HepG2 (cell line): Measurements from ENCODE around the gene APOL2. TPM values are rescaled to one million over a fixed set of nuclear protein-coding genes. Genes with fewer than 3 reads are reported as not detected.

Experiments used
- ATAC-seq: fragments of 200-7000 bp; cut with Tn5 transposase; 3 replicates; pipeline ENCODE4 v1.9.1; 2020; ENCODE audit warnings: mild to moderate bottlenecking, moderate library complexity
- BruUV-seq: library from RNA; stranded (reverse); fragments of 400-500 nt; replicated peaks from 2 replicates; lab custom pipeline; 2021; lab: Mats Ljungman, UMichigan
- CTCF ChIA-PET: fragments of 300-600 bp; formaldehyde crosslinking; extraction: SDS; loops from one replicate; lab custom pipeline; 2021; ENCODE audit warnings: low total read pairs, inconsistent platforms, low intra/inter-chr PET ratio; lab: Yijun Ruan, JAX
- POLR2A ChIA-PET: fragments of 350-600 bp; sonication (Branson Sonifier 250); formaldehyde crosslinking; loops from one replicate; lab custom pipeline; 2020; ENCODE audit warnings: antibody characterized with exemption, inconsistent platforms; lab: Yijun Ruan, JAX
- DNase-seq: peaks from one replicate; pipeline ENCODE4 v3.0.0-alpha.2; 2015; ENCODE audit warnings: low spot score
- FAIRE-seq: peaks from 3 replicates; lab custom pipeline; 2011; peaks lifted over from hg19 to GRCh38; lab: Jason Lieb, UNC
- H2AFZ ChIP-seq: one replicate; pipeline ENCODE4 v1.6.1; 2011; ENCODE audit warnings: low read length, inconsistent platforms
- H3K27ac ChIP-seq: fragments of 300-600 bp; 3 replicates; pipeline ENCODE4 v1.8.0; 2011; ENCODE audit warnings: mixed run types, mild to moderate bottlenecking, mixed read lengths, low read length, inconsistent platforms; ENCODE audit not compliant: insufficient read depth; ENCODE audit errors: extremely low read length
- H3K27me3 ChIP-seq, 2 experiments: fragments of 200-600 bp in 1 of 2; 2 replicates in 1 of 2; 3 replicates in 1 of 2; pipeline versions ENCODE4 v1.6.0 to v1.8.0; 2011; ENCODE audit warnings: low read length in 2 of 2, mild to moderate bottlenecking in 2 of 2, moderate library complexity in 2 of 2, inconsistent platforms in 1 of 2; ENCODE audit not compliant: insufficient read depth in 2 of 2, control insufficient read depth in 1 of 2
- H3K36me3 ChIP-seq, 2 experiments: fragments of 200-600 bp in 1 of 2; replicated peaks in 1 of 2; 2 replicates in 1 of 2; 3 replicates in 1 of 2; pipeline versions ENCODE4 v1.5.1 to v1.8.0; 2011; ENCODE audit warnings: low read length in 2 of 2, inconsistent platforms in 1 of 2; ENCODE audit not compliant: insufficient read depth in 2 of 2, control insufficient read depth in 1 of 2
- H3K4me1 ChIP-seq: 2 replicates; pipeline ENCODE4 v1.5.1; 2012; ENCODE audit warnings: low read length, inconsistent platforms; ENCODE audit not compliant: insufficient read depth
- H3K4me2 ChIP-seq: 2 replicates; pipeline ENCODE4 v1.6.0; 2011; ENCODE audit warnings: low read depth, low read length, inconsistent platforms
- H3K4me3 ChIP-seq, 3 experiments: fragments of 200-600 bp in 1 of 3; sonication (generic), shearing (Covaris generic) in 1 of 3; replicated peaks in 1 of 3; 2 replicates each; pipeline ENCODE4 v1.5.1; 2011 to 2016; ENCODE audit warnings: low read length in 3 of 3, inconsistent platforms in 2 of 3, low read depth in 2 of 3, mild to moderate bottlenecking in 2 of 3, control low read depth in 1 of 3, mixed read lengths in 1 of 3; ENCODE audit not compliant: insufficient read depth in 1 of 3
- H3K79me2 ChIP-seq: one replicate; pipeline ENCODE4 v1.6.1; 2011; ENCODE audit warnings: low read length, inconsistent platforms; ENCODE audit not compliant: insufficient read depth
- H3K9ac ChIP-seq: 2 replicates; pipeline ENCODE4 v1.6.0; 2011; ENCODE audit warnings: mild to moderate bottlenecking, low read depth, low read length, inconsistent platforms; ENCODE audit not compliant: insufficient read depth
- H3K9me3 ChIP-seq: 2 replicates; pipeline ENCODE4 v1.5.1; 2012; ENCODE audit warnings: mild to moderate bottlenecking, low read length
- H4K20me1 ChIP-seq: 2 replicates; pipeline ENCODE4 v1.6.0; 2011; ENCODE audit warnings: inconsistent platforms, mild to moderate bottlenecking, low read length, moderate library complexity; ENCODE audit not compliant: insufficient read depth
- DPF2 ChIP-seq: sonication (generic); formaldehyde crosslinking; IDR thresholded peaks from 2 replicates; pipeline ENCODE4 v1.4.0; 2020; ENCODE audit warnings: mild to moderate bottlenecking, low read depth, missing genetic modification reagents, borderline replicate concordance
- GATAD1 ChIP-seq: IDR thresholded peaks from 2 replicates; pipeline ENCODE4 v1.6.1; 2016; ENCODE audit warnings: missing genetic modification reagents, missing compliant biosample characterization
- HNRNPL ChIP-seq: fragments of 200-400 bp; formaldehyde crosslinking; IDR thresholded peaks from 2 replicates; pipeline ENCODE4 v1.6.1; 2017; ENCODE audit warnings: mild to moderate bottlenecking, low read depth, low read length
- KDM3A ChIP-seq: IDR thresholded peaks from 2 replicates; pipeline ENCODE4 v1.6.1; 2018; ENCODE audit warnings: low read depth, missing compliant biosample characterization
- NFKB2 ChIP-seq: sonication (generic); formaldehyde crosslinking; IDR thresholded peaks from 2 replicates; pipeline ENCODE4 v1.4.0; 2020; ENCODE audit warnings: missing genetic modification reagents, borderline replicate concordance
- NRL ChIP-seq: sonication (generic); formaldehyde crosslinking; IDR thresholded peaks from 2 replicates; pipeline ENCODE4 v1.5.0; 2020; ENCODE audit warnings: missing genetic modification reagents, mild to moderate bottlenecking, moderate library complexity, borderline replicate concordance
- RXRB ChIP-seq: IDR thresholded peaks from 2 replicates; pipeline ENCODE4 v1.6.1; 2016; ENCODE audit warnings: borderline replicate concordance, missing genetic modification reagents, missing compliant biosample characterization
- SP4 ChIP-seq: sonication (generic); formaldehyde crosslinking; IDR thresholded peaks from 2 replicates; pipeline ENCODE4 v1.8.1; 2023; ENCODE audit warnings: mild to moderate bottlenecking, missing genetic modification reagents
- ZNF460 ChIP-seq: sonication (generic); formaldehyde crosslinking; IDR thresholded peaks from 2 replicates; pipeline ENCODE4 v1.5.1; 2020; ENCODE audit warnings: missing genetic modification reagents, mild to moderate bottlenecking, borderline replicate concordance
- ZNF556 ChIP-seq: sonication (generic); formaldehyde crosslinking; IDR thresholded peaks from 2 replicates; pipeline ENCODE4 v1.4.0; 2020; ENCODE audit warnings: mild to moderate bottlenecking, missing genetic modification reagents, borderline replicate concordance
- ZNF724P ChIP-seq: sonication (generic); formaldehyde crosslinking; IDR thresholded peaks from 2 replicates; pipeline ENCODE4 v1.8.0; 2022; ENCODE audit warnings: missing genetic modification reagents, borderline replicate concordance
- ZNF780A ChIP-seq: sonication (generic); formaldehyde crosslinking; IDR thresholded peaks from 2 replicates; pipeline ENCODE4 v1.8.0; 2022; ENCODE audit warnings: mild to moderate bottlenecking, missing genetic modification reagents, moderate library complexity
- whole genome bisulfite sequencing: methylation state at CpG from one replicate; pipeline ENCODE4 v1.1.6; 2017; ENCODE audit warnings: low lambda C conversion rate; 5-methylcytosine and 5-hydroxymethylcytosine counted together
- in situ Hi-C: cut with HindIII; loops from 2 replicates; pipeline ENCODE4 v1.10.0; 2017; ENCODE audit warnings: low pct_unique_long_range_greater_than_20kb; ENCODE audit not compliant: extremely low pct_ligation_motif_present
- intact Hi-C: fragments of 100-400 bp; cut with micrococcal nuclease; formaldehyde crosslinking; loops from one replicate; pipeline ENCODE4 v1.10.0; 2022; ENCODE audit not compliant: unreplicated experiment
- polyA plus RNA-seq, 8 experiments: library from polyadenylated mRNA; depleted of rRNA in 3 of 8; stranded (reverse) in 7 of 8; unstranded in 1 of 8; fragments of >200 nt; fragmentation: Illumina TruSeq in 4 of 8; extraction: Trizol in 4 of 8; gene quantifications; 2 replicates each; pipeline versions ENCODE4 v1.2.1 to v1.2.3, GENCODE V29; 2011 to 2016; ENCODE audit warnings: low read depth in 4 of 8, missing spikeins in 1 of 8, mixed read lengths in 1 of 8; ENCODE audit not compliant: insufficient read depth in 1 of 8
- total RNA-seq, 5 experiments: library from RNA; depleted of rRNA; stranded (reverse); fragments of >200 nt; fragmentation: Illumina TruSeq; extraction: Trizol; gene quantifications; 2 replicates each; pipeline ENCODE4 v1.2.3, GENCODE V29; 2016; ENCODE audit warnings: low read depth in 1 of 5
- TF ChIP-seq, protein P1 (sequence below): sonication (generic); formaldehyde crosslinking; IDR thresholded peaks from 2 replicates; pipeline ENCODE4 v1.4.0; 2020; ENCODE audit warnings: missing genetic modification reagents, borderline replicate concordance

APOL2 gene
- total and polyA plus RNA-seq, 2 of the 13 experiments (the other 11 are each of a cell fraction or from before 2014, with no cell fraction given), result 28.7 to 51.2 TPM

GRCh38 chr22:36196254-36197064 lies 42.9 kb downstream of the APOL2 start:
- Histone ChIP-seq H3K27me3 (no peaks in the 10 kb centered on the region), H4K20me1 (no peaks in the 10 kb centered on the region), H3K4me3 (no peak overlapping the region), H2AFZ (no peak overlapping the region), H3K27ac (no peak overlapping the region), H3K9me3 (no peaks in the 10 kb centered on the region), H3K4me1 (peaks cover 30% of the 10 kb centered on the region)
- no TSS peak for BruUV-seq
- no peak for DNase-seq
- POLR2A ChIA-PET, result no interaction called here
- no peak for ATAC-seq
- CTCF ChIA-PET, result interaction anchor here (1.5 to 3.1 kb wide), 2 partner anchors 25 to 81 kb away, joined by 5 to 22 read pairs; no protein-coding TSS in a partner anchor
- no peak for FAIRE-seq
- no peak for TF ChIP-seq NRL (CRISPR knock-in tag)
- no peak for TF ChIP-seq NFKB2
- no peak for TF ChIP-seq GATAD1 (CRISPR knock-in tag)
- TF ChIP-seq DPF2 (CRISPR knock-in tag), result no peak
- TF ChIP-seq RXRB, result no peak
- TF ChIP-seq ZNF460 (CRISPR knock-in tag), result no peak
- TF ChIP-seq SP4 (CRISPR knock-in tag), result no peak
- no peak for TF ChIP-seq KDM3A (CRISPR knock-in tag)
- TF ChIP-seq, protein P1, sequence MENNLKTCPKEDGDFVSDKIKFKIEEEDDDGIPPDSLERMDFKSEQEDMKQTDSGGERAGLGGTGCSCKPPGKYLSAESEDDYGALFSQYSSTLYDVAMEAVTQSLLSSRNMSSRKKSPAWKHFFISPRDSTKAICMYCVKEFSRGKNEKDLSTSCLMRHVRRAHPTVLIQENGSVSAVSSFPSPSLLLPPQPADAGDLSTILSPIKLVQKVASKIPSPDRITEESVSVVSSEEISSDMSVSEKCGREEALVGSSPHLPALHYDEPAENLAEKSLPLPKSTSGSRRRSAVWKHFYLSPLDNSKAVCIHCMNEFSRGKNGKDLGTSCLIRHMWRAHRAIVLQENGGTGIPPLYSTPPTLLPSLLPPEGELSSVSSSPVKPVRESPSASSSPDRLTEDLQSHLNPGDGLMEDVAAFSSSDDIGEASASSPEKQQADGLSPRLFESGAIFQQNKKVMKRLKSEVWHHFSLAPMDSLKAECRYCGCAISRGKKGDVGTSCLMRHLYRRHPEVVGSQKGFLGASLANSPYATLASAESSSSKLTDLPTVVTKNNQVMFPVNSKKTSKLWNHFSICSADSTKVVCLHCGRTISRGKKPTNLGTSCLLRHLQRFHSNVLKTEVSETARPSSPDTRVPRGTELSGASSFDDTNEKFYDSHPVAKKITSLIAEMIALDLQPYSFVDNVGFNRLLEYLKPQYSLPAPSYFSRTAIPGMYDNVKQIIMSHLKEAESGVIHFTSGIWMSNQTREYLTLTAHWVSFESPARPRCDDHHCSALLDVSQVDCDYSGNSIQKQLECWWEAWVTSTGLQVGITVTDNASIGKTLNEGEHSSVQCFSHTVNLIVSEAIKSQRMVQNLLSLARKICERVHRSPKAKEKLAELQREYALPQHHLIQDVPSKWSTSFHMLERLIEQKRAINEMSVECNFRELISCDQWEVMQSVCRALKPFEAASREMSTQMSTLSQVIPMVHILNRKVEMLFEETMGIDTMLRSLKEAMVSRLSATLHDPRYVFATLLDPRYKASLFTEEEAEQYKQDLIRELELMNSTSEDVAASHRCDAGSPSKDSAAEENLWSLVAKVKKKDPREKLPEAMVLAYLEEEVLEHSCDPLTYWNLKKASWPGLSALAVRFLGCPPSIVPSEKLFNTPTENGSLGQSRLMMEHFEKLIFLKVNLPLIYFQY (CRISPR knock-in tag), result no peak
- no peak for TF ChIP-seq HNRNPL
- no peak for TF ChIP-seq ZNF724P (CRISPR knock-in tag)
- no peak for TF ChIP-seq ZNF556 (CRISPR knock-in tag)
- TF ChIP-seq ZNF780A (CRISPR knock-in tag), result no peak
- TF ChIP-seq, all 625 proteins: peak for 0
- no peaks in the 10 kb centered on the region for H3K79me2 ChIP-seq
- intact Hi-C loops (no loop called here), in situ Hi-C loops (loop anchor here (5.0 kb wide), 1 partner anchor 91 kb away; no protein-coding TSS in a partner anchor)
- H3K4me2 ChIP-seq, result no peak overlapping the region
- H3K9ac ChIP-seq, result no peak overlapping the region
- H3K36me3 ChIP-seq, result no peaks in the 10 kb centered on the region
- WGBS, result 70% methylated on average over 4 of the region's 6 CpGs
